Measurements from ENCODE around the gene PTPRN2. TPM values are rescaled to one million over a fixed set of nuclear protein-coding genes. Genes with fewer than 3 reads are reported as not detected.

PTPRN2 gene
- total and polyA plus RNA-seq, 2 of the 8 experiments (the other 6 are each of a cell fraction or from before 2014, with no cell fraction given) = 2.6 to 4.5 TPM

DNA sequence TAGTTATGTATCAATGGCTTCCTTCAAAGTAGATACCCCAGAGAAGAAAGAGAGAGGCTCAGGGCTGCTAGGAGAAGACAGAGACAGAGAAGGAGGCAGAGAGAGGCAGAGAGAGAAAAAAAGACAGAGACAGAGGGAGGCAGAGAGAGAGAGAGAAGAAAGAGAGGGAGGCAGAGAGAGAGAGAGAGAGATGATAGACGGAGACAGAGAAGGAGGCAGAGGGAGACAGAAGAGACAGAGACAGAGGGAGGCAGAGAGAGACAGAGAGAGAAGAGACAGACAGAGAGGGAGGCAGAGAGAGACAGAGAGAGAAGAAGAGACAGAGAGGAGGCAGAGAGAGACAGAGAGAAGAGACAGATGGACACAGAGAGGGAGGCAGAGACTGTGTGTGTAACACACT is 1062.9 kb downstream of the PTPRN2 start (continued):
- no peak for TF ChIP-seq HDAC2 (IDR thresholded peaks at IDR 0.05; ENCODE audit: borderline replicate concordance in 1 of 2, low read depth in 2 of 2, low read length in 2 of 2)
- no peak for TF ChIP-seq EGR1 (IDR thresholded peaks at IDR 0.05; ENCODE audit: borderline replicate concordance, low read depth, low read length)
- no peak for TF ChIP-seq PHF8 (conservative IDR thresholded peaks at IDR 0.05; ENCODE audit: low read depth, low read length)
- no peak for TF ChIP-seq SRF (IDR thresholded peaks at IDR 0.05; ENCODE audit: low read depth, low read length)

All from H1 (cell line).